Chondrocyte (in vitro differentiated cells): ENCODE data around the gene TIGAR. TPM values are rescaled to one million over a fixed set of nuclear protein-coding genes. Genes with fewer than 3 reads are reported as not detected.

Experiments
- DNase-seq: peaks from one replicate; pipeline ENCODE4 v3.0.0; 2021; ENCODE audit warnings: mixed read lengths, low spot score
- H3K27ac Mint-ChIP-seq: one replicate; pipeline ENCODE4 v1.8.0; 2021; ENCODE audit warnings: mild to moderate bottlenecking, moderate library complexity, mixed read lengths; ENCODE audit not compliant: unreplicated experiment
- H3K27me3 Mint-ChIP-seq: 2 replicates; pipeline ENCODE4 v1.8.0; 2021; ENCODE audit warnings: low read depth, mixed read lengths
- H3K36me3 Mint-ChIP-seq: 2 replicates; pipeline ENCODE4 v1.8.0; 2021; ENCODE audit warnings: low read depth, mixed read lengths
- H3K4me1 Mint-ChIP-seq: 2 replicates; pipeline ENCODE4 v1.8.0; 2021; ENCODE audit warnings: low read depth, mild to moderate bottlenecking, mixed read lengths
- H3K4me3 Mint-ChIP-seq: one replicate; pipeline ENCODE4 v1.8.0; 2021; ENCODE audit warnings: mild to moderate bottlenecking, moderate library complexity, mixed read lengths; ENCODE audit not compliant: unreplicated experiment
- H3K9me3 Mint-ChIP-seq: 2 replicates; pipeline ENCODE4 v1.8.0; 2021; ENCODE audit warnings: low read depth, mixed read lengths
- total RNA-seq: library from RNA; stranded (reverse); gene quantifications from 3 replicates; pipeline ENCODE4 v1.2.1, GENCODE V29; 2021
- TF ChIP-seq, protein P1 (sequence below): fragments of 200-600 bp; sonication (generic); IDR thresholded peaks from 2 replicates; pipeline ENCODE4 v1.5.0; 2021; ENCODE audit warnings: antibody characterized with exemption, mild to moderate bottlenecking, moderate library complexity

TIGAR gene
- total RNA-seq, 1 donor from 2014 or later = 28.8 TPM

- Mint-ChIP-seq H3K4me3 (no peak overlapping the region), H3K9me3 (no peaks in the 10 kb centered on the region), H3K36me3 (peaks cover 3% of the 10 kb centered on the region), H3K27me3 (no peaks in the 10 kb centered on the region), H3K4me1 (peaks cover 38% of the 10 kb centered on the region), H3K27ac (no peak overlapping the region)
- TF ChIP-seq, protein P1, sequence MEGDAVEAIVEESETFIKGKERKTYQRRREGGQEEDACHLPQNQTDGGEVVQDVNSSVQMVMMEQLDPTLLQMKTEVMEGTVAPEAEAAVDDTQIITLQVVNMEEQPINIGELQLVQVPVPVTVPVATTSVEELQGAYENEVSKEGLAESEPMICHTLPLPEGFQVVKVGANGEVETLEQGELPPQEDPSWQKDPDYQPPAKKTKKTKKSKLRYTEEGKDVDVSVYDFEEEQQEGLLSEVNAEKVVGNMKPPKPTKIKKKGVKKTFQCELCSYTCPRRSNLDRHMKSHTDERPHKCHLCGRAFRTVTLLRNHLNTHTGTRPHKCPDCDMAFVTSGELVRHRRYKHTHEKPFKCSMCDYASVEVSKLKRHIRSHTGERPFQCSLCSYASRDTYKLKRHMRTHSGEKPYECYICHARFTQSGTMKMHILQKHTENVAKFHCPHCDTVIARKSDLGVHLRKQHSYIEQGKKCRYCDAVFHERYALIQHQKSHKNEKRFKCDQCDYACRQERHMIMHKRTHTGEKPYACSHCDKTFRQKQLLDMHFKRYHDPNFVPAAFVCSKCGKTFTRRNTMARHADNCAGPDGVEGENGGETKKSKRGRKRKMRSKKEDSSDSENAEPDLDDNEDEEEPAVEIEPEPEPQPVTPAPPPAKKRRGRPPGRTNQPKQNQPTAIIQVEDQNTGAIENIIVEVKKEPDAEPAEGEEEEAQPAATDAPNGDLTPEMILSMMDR = no peak
- DNase-seq = no peak
Observed at GRCh38 chr12:4323396-4323795, 2.4 kb downstream of the TIGAR start.

GRCh38 chr12:4324366-4324765, 3.4 kb downstream of the TIGAR start:
- Mint-ChIP-seq H3K27ac (no peak overlapping the region), H3K4me3 (no peak overlapping the region), H3K36me3 (peaks cover 4% of the 10 kb centered on the region), H3K4me1 (peaks cover 38% of the 10 kb centered on the region), H3K9me3 (no peaks in the 10 kb centered on the region), H3K27me3 (no peaks in the 10 kb centered on the region)
- no peak for DNase-seq
- TF ChIP-seq, protein P1 = no peak

- H3K9me3 Mint-ChIP-seq = no peaks in the 10 kb centered on the region
- H3K4me1 Mint-ChIP-seq = peaks cover 32% of the 10 kb centered on the region
- no peak overlapping the region for H3K27ac Mint-ChIP-seq
- TF ChIP-seq, protein P1 = no peak
- no peaks in the 10 kb centered on the region for H3K27me3 Mint-ChIP-seq
- no peak overlapping the region for H3K4me3 Mint-ChIP-seq
- no peak for DNase-seq
- peaks cover 6% of the 10 kb centered on the region for H3K36me3 Mint-ChIP-seq
Observed at GRCh38 chr12:4325966-4326365, 5.0 kb downstream of the TIGAR start.

GRCh38 chr12:4327293-4327692, 6.3 kb downstream of the TIGAR start:
- Mint-ChIP-seq H3K9me3 (no peaks in the 10 kb centered on the region), H3K27ac (no peak overlapping the region), H3K36me3 (peaks cover 7% of the 10 kb centered on the region), H3K4me3 (no peak overlapping the region), H3K4me1 (peaks cover 25% of the 10 kb centered on the region), H3K27me3 (no peaks in the 10 kb centered on the region)
- TF ChIP-seq, protein P1 = no peak
- DNase-seq = no peak

DNA sequence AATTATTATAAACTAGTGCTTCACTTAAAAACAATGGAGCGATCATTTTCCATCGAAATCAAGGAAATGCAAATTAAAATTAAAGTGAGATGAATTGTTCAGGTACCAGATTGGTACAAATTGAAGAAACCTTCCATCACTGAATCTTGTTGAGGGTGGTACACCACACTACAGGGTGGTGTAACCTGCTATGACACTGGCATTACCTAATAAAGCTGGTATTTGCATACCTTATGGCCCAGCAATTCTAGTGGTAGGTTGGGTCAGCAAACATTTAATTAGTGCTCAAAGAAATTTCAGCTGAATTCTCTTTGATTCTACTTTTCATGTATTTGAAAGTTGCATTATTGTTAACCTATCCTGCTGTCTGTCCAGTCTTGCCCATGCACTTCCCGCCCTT, 9.2 kb downstream of the TIGAR start:
- Mint-ChIP-seq H3K27ac (no peak overlapping the region), H3K27me3 (no peaks in the 10 kb centered on the region)

More for the DNA sequence above, 9.2 kb downstream of the TIGAR start:
- Mint-ChIP-seq H3K36me3 (peaks cover 15% of the 10 kb centered on the region), H3K4me3 (no peak overlapping the region), H3K9me3 (no peaks in the 10 kb centered on the region), H3K4me1 (peaks cover 16% of the 10 kb centered on the region)
- no peak for DNase-seq
- TF ChIP-seq, protein P1 = no peak
